GM12865 (cell line): Measurements from ENCODE around the gene TTBK2.

Experiments
- DNase-seq: peaks from one replicate; pipeline ENCODE4 v3.0.0; 2010; ENCODE audit warnings: low read depth
- H3K4me3 ChIP-seq: 2 replicates; pipeline ENCODE4 v1.5.1; 2011; ENCODE audit warnings: mild to moderate bottlenecking, low read depth, low read length, control low read depth
- CTCF ChIP-seq: IDR thresholded peaks from 2 replicates; pipeline ENCODE4 v1.5.1; 2011; ENCODE audit warnings: low read length, control low read depth, low read depth, inconsistent platforms; ENCODE audit not compliant: insufficient read depth; ENCODE audit errors: missing control alignments

The TTBK2 gene

GRCh38 chr15:42730135-42730534, 190.4 kb downstream of the TTBK2 start:
- no peak for TF ChIP-seq CTCF
- H3K4me3 ChIP-seq: no peak overlapping the region
- no peak for DNase-seq

- no peak for DNase-seq
- H3K4me3 ChIP-seq: no peak overlapping the region
- TF ChIP-seq CTCF: no peak
These were observed 191.2 kb downstream of the TTBK2 start for GRCh38 chr15:42729409-42729808.

GRCh38 chr15:42728972-42729371, 191.6 kb downstream of the TTBK2 start:
- DNase-seq: no peak
- no peak overlapping the region for H3K4me3 ChIP-seq
- no peak for TF ChIP-seq CTCF

GRCh38 chr15:42728560-42728959, 192.0 kb downstream of the TTBK2 start:
- TF ChIP-seq CTCF: no peak
- H3K4me3 ChIP-seq: no peak overlapping the region
- DNase-seq: no peak

GRCh38 chr15:42727750-42728381, 192.7 kb downstream of the TTBK2 start:
- DNase-seq: no peak
- no peak for TF ChIP-seq CTCF
- H3K4me3 ChIP-seq: no peak overlapping the region

GRCh38 chr15:42726114-42726513, 194.5 kb downstream of the TTBK2 start:
- no peak for TF ChIP-seq CTCF
- H3K4me3 ChIP-seq: no peak overlapping the region
- DNase-seq: no peak

- no peak overlapping the region for H3K4me3 ChIP-seq
- no peak for TF ChIP-seq CTCF
- no peak for DNase-seq
These were observed 195.2 kb downstream of the TTBK2 start for GRCh38 chr15:42725331-42725903.
